DMS153 (cell line): Measurements from ENCODE around the gene FPR1.

Experiments used
- DNase-seq: peaks from one replicate; lab custom pipeline; 2025; lab: John Stamatoyannopoulos, UW

Gene FPR1

GRCh38 chr19:51737389-51737788 is 14.3 kb downstream of the FPR1 start:
- DNase-seq: no peak

- DNase-seq: no peak
Measured at GRCh38 chr19:51735759-51736449, 15.8 kb downstream of the FPR1 start.

GRCh38 chr19:51733742-51734522 is 17.7 kb downstream of the FPR1 start:
- DNase-seq: no peak

GRCh38 chr19:51729781-51730180 is 21.9 kb downstream of the FPR1 start:
- no peak for DNase-seq

GRCh38 chr19:51727349-51727880 is 24.3 kb downstream of the FPR1 start:
- no peak for DNase-seq

GRCh38 chr19:51726049-51726448 is 25.6 kb downstream of the FPR1 start:
- DNase-seq: no peak

GRCh38 chr19:51724543-51724942 is 27.1 kb downstream of the FPR1 start:
- DNase-seq: no peak

GRCh38 chr19:51722492-51722891 is 29.2 kb downstream of the FPR1 start:
- DNase-seq: no peak

GRCh38 chr19:51721905-51722304 is 29.8 kb downstream of the FPR1 start:
- no peak for DNase-seq

- no peak for DNase-seq
Measured at GRCh38 chr19:51719251-51719988, 32.3 kb downstream of the FPR1 start.

GRCh38 chr19:51716925-51717324 is 34.8 kb downstream of the FPR1 start:
- no peak for DNase-seq

GRCh38 chr19:51715850-51716249 is 35.8 kb downstream of the FPR1 start:
- DNase-seq: no peak

- DNase-seq: no peak
Measured at GRCh38 chr19:51714848-51715247, 36.8 kb downstream of the FPR1 start.

- no peak for DNase-seq
Measured at GRCh38 chr19:51713319-51714285, 38.1 kb downstream of the FPR1 start.

GRCh38 chr19:51712461-51713081 is 39.1 kb downstream of the FPR1 start:
- DNase-seq: peak; percentile 40

GRCh38 chr19:51711702-51712101 is 40.0 kb downstream of the FPR1 start:
- DNase-seq: no peak

GRCh38 chr19:51710163-51710562 is 41.5 kb downstream of the FPR1 start:
- no peak for DNase-seq

GRCh38 chr19:51709575-51709974 is 42.1 kb downstream of the FPR1 start:
- DNase-seq: no peak

GRCh38 chr19:51708811-51709210 is 42.9 kb downstream of the FPR1 start:
- no peak for DNase-seq

GRCh38 chr19:51706885-51707284 is 44.8 kb downstream of the FPR1 start:
- DNase-seq: no peak

GRCh38 chr19:51706296-51706695 is 45.4 kb downstream of the FPR1 start:
- DNase-seq: no peak
